ENCODE measurements around the gene SUGP1.

- TF ChIP-seq TAF1 (IDR thresholded peaks at IDR 0.05; ENCODE audit: borderline replicate concordance, low read depth, low read length) (no peak), POLR2AphosphoS5 (IDR thresholded peaks at IDR 0.05; ENCODE audit: low read depth, low read length) (no peak), POLR2A (IDR thresholded peaks at IDR 0.05; ENCODE audit: low read depth, low read length) (no peak)
These were observed 23.2 kb downstream of the SUGP1 start for GRCh38 chr19:19296953-19297689.
